T-helper 1 cell (primary cell): ENCODE data around the gene LMOD1.
"Not testable (repeated sequence)": the region's sequence is repeated elsewhere in the genome, so short reads cannot be mapped to it uniquely, and the experiment has no call there.

Experiments used
- DNase-seq, 5 donors: peaks; one replicate each; pipeline ENCODE4 v3.0.0-alpha.2; 2012 to 2020

LMOD1 gene

DNA sequence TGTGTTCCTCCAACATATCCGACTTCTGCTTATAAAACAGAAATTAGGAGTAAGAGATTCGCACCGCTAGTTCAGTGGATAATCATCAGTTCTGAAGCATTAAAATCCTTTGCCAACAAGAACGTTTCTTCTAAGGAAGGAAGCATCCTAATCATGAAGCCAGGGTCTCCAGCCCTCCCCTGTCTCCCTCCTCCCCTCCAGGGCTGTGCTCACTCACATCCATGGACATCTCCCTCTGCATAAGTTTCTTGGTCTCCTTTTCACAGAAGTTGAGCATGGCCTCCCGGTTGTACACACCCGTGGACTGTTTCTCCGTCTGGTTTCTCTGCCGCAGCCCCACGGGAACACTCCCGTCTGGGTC is 505 bp downstream of the LMOD1 start:
- DNase-seq = no peak

DNA sequence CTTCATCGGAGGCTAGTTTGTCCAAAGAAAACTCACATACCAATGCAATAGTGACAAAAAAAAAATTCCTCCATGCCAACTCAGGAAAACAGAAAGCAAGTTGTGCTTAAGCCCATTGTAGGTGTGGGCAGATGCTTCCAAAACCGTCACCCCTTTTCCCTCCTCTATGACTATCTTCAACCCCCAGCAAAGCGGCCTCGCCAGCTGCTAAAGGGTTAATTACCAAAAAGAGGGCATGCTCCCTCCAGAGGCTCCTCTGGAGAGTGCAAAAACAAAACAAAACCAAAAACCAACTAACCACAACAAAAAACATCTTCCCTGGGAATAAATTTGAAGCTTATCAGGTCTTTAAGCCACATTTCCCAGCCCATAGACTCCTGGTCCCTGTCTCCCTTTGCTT is 1.2 kb downstream of the LMOD1 start:
- no peak for DNase-seq

DNA sequence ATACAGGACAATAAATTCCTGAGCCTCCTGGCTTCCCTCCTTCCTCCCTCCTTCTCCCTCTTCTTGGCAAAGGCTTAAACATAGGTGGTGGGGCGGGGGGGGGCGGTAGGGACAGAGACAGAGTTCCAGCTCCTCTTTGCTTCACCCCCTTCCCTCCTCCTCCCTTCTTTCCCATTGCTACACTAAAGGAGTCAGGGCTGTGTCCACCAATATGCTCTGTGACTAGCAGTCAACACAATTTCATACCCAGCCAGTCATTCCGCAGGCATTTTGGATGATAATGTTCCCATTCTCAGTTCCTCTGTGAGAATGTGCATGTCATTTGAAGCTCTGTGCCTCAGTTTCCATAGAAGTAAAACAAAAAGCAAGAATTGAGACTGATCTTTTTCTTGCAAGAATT is 1.7 kb downstream of the LMOD1 start:
- no peak for DNase-seq

DNA sequence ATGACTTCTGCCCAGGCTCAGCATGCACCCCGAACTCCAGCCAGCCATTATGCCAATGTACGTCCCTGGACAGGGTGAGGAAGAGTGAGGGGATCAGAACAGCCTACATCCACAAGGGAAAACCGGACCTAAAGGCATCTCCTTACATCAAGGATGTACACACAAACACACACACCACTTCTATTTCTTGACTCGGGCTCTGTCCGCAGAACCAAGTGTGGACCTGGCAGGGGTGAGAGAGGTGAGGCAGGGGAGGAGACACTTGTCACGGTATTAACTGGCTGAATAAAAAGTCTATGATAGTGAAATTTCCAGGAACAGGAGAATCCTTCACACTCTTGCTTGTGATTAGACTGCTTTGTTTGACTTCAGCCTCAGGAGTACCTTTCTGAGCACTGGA is 2.3 kb downstream of the LMOD1 start:
- DNase-seq = no peak

DNA sequence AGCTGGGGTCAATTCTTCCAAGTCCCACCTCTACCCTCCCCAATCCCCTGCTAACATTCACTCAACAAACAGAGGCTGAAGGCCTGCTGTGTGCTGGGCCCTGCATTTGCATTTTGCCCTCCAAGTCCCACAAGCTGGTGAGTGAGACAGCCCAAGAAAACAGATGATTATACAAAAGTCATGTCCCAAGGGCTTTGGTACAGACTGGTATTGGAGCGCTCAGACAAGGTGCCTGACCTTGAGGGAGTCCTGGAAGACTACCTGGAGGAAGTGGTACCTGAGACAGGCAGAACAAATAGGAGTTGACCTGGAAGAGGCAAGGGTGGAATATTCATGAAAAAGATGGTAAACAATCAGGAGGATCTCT is 4.2 kb downstream of the LMOD1 start:
- DNase-seq = no peak

DNA sequence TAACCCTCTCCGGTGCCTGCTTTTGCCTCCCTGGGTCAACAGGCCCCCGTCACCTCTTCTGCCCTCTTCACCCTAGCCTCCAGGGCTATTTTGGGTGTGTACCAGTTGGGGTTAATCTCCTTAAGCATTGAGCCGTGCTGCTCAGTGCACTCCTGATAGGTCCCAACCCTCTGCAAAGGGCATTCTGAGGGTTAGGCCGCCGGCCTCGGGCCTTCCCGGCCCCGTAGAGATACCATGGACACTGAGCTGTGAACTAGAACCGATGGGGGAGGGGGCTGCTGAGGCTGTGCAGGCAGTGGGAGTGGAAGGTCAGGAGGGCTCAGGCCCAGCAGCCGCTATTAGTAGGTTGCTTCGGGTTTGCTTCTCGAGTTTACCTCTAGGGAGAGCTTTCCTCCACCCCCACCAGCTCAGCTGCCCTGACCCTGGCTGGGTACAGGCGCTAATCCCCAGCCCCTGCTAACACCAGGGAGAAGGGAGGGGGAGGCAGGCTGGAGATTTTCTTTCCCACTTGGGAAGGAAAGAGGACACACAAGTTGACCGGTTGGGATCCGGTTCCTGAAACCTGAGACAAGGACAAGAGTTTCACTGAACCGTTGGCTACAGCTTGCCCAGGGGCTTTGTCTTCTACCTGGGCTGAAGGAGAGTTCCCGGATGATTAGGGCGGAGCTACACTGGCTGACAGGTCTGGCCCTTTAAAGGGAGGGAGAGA is 4.8 kb downstream of the LMOD1 start:
- DNase-seq = no peak

DNA sequence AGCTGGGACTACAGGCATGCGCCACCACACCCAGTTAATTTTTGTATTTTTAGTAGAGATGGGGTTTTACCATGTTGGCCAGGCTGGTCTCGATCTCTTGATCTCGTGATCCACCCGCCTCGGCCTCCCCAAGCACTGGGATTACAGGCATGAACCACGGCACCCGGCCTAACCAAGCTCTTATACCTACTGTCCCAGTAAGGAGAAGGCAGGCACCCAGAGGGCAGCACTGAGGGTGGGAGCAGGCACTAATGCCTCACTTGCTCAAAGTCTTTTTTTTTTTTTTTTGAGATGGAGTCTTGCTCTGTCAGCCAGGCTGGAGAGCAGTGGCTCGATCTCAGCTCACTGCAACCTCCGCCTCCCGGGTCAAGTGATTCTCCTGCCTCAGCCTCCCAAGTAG is 6.0 kb downstream of the LMOD1 start:
- not testable (repeated sequence) for DNase-seq

DNA sequence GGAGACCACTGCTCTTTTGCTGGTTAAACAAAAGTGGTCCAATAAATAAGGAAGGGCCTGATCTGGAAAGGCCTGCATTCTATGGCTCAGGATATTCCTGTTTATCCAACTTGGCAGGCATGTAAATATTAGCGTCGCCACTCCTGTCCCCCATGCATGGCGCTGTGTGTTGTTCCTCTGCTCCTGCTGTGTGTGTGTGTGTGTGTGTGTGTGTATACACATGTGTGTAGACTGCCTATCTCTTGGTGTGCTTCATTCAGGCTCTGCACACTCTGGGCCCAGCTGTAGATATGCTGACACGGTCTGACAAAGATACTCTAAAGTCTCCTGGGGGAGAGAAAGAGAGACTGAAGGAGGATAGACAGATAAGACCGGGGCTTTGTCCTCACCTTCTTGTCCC is 6.8 kb downstream of the LMOD1 start:
- no peak for DNase-seq

DNA sequence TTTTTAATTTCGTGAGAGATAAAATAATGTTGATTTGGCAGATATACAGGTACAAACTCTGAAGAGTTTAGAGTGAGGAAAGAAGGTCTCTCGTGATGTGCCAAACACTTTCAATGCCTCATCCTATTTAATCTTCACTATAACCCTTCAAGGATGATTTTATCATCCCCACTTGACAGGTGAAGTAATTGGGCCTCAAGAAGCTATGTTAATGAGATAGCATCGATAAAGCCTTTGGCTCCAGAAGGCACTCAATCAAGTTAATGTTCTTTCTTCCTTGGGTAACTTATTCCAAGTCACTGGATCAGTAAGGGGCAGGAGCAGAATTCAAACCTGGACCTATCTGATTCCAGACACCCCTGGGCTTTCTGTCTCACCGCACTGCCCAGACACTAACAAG is 7.2 kb downstream of the LMOD1 start:
- DNase-seq = no peak

DNA sequence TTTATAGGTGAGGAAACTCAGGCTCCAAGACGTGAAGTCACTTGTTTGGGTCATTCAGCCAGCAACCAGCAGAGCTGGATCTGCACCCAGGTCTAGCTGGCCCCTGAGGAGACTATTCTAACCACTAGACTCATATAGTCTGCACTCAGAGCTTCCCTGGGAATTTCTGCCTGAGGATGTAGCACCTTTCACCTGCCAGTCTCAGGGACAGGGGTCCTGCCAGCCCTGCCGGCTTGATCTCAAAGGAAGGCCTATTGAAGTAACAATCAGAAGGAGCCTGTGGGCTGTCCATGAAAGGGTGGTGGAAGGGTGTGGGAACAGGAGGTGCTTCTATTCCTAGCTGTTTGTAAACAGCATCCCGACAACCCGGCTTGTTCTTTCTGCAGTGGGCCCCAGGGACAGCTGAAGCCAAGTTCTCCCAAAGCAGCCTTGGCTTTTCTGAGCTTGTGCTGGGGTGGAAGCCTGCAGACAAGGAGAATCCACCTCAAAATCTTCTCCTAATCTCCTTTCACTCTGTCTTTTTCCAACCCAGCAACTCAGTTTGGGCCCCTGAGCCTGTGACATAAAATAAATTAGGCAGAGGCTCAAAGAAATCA is 7.8 kb downstream of the LMOD1 start:
- DNase-seq = no peak

DNA sequence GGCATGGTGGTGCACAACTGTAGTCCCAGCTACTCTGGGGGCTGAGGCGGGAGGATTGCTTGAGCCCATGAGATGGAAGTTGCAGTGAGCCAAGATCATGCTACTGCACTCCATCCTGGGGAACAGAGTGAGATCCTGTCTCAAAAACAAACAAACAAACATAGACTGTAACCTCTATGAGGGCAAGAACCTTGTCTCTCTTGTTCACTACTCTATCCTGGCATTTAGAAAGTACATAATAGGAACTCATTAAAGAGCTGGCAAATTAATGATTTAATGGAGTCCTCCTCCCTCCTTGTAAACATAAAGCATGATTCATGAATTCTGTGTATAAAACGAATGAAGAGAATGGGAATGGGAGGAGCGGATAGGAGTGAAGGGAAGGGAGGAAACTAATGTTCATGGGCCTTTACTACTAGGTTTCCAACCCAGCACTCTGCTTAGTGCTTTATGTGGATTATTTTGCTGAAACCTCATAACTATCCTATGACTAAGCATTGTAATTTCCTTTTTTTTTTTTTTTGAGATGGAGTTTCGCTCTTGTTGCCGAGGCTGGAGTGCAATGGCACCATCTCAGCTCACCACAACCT is 8.6 kb downstream of the LMOD1 start:
- DNase-seq = no peak

DNA sequence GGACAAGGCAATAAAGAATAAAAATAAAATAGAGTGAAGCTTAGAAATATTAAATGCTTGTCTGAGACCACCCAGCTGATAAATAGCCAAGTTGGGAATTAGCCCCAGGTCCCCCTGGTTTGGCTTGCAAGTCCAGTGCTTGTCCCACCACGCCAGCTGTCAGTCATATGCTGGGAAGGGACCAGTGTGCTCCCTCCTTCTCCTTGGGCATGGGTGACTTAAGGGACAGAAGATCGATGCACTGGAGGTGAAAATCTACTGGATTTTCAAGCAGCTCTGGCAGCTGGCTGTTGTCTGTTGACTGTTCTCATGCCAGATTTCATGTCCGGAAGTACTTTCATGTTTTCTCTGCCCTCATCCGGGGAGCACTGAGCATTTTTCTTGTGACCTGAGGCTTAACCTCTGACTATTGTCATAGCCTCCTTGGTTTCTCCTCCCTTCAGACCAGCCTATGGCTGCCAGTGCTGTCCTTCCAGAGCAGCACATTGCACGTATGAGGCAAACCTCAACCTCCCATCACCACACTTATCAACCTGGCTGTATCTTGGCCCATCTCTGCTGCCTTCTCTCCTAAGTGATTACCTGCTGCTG is 12.4 kb downstream of the LMOD1 start:
- no peak for DNase-seq

DNA sequence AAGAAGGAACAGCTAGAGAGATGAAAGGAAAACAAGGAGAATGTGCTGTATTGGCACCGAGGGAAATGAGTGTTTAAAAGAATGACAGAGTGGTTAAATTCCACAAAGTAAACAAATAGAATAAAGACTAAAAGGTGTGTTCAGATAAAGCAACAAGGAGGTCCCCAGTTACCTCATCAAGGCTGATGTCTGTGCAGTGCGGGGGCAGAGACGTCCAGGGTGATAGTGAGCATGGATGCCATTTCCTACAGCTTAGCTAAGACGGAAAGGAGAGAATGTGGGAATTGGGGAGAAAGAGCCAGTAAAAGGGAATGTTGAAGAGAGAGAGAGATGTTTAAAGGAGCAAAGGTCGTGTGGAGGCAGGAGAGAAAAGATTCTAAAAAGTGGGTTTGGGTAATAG is 15.5 kb downstream of the LMOD1 start:
- DNase-seq = no peak

DNA sequence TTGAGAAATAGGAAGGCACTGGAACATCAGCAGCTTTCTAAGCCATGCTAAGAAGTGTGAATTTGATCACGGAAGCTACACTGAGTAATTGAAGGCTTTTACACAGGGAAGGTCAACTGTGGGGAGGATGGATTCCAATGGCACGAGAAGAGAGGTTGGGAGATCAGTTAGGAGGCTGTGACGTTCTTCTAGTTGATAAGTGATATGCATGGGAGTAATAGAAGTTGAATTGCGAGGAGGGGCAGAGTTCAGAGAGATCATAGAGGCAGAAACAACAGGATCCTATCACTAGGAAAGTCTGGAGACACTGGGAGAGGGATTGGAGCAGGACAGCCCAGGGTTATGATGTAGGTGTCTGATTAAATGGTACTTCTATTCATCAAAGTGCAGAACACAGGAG is 16.2 kb downstream of the LMOD1 start:
- no peak for DNase-seq

DNA sequence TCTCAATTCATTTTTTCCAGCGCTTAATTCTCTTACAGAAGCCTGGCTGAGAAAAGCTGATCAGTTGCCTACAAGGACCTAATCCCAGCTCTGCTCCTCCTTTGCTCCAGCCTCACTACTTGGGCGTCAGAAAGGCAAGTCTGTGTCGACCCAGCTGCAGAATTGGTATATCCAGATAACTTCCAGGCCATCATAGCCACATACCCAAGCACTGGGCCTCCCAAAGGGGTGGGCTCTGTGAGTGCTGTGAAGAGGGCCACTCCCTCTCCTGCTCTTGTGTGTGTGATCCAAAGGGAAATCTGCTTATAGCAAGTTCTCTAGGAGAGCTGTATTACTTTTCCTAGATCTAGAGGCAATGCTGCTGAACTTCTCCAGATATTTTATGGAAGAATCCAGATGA is 18.1 kb downstream of the LMOD1 start:
- no peak for DNase-seq

DNA sequence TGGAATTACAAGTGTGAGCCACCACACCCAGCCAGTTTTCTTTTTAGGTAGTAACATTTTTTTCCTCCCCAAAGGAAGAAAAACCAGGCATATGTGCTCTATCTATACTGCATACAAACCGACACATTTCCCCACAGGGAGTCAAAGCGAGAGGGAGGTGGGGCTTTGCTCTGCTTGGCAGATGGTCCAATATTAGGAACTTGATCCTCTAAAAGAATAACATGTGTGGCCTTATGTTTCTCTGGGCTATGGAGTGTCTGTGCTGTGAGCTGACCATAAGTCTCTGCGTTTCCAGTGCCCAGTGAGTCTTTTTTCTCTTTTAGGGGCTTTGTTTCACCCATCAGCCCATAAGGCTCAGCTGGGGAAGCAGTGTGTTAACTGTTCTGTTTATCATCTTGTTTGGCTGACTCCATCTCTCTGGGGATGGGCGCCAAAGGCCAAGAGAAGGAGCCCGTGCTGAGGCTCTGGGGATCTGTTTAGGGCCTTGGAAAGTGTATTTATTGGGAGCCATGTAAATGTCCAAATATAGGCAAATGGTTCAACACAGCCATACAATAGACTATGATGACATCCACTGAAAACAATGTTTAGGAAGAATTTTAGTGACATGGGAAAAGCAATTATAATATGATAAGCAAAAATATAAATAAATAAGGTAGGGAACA is 20.2 kb downstream of the LMOD1 start:
- DNase-seq = no peak

DNA sequence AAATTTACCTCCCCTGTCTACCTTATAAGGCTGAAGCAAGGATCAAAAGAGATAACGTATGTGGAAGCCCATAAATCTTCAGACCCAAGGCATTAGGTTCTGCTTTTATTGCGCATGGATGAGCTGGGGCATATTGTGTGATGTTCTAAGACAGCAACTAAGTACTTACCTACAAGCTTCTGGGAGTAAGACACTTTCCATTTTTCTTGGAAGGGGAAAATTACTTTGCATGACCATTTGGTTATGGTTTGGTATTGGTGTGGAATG is 21.1 kb downstream of the LMOD1 start:
- no peak for DNase-seq

DNA sequence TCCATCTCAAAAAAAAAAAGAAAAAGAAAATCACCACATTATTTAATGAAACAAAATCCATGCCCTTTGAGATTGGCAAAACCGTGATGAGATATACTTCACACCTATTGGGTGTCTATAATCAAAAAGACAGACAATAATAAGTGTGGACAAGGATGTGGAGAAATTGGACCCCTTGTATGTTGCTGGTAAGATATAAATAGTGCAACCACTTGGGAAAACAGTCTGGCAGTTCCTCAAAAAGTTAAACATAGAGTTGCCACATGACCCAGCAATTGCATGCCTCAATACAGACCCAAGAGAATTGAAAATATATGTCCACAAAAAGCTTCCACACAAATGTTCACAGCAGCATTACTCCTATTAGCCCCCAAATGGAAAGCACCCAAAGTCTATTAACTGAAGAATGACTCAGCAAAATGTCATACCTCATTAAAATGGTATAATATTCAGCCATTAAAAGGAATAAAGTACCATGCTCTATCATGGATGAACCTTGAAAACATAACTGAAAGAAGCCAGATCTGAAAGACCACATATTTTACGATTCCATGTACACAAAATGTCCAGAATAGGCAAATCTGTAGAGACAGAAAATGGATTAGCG is 24.3 kb downstream of the LMOD1 start:
- no peak for DNase-seq

DNA sequence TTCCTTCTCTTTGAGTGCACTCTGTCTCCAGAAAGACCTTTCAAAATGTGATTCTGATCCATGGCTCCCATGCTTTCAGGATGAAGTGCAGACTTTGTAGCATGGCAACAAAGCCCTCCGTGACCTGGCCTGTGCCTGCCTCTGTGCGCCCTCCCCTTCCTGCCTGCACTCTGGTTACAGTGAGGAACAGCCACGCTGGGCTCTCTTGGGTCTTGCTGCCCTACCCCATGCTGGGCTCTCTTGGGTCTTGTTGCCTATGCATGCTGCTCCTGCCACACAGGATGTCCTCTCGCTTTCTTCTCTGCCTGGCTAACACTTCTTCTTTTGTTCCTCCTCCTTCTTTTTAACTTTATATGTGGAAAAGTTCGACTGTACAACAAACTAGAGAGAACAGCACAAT is 28.0 kb downstream of the LMOD1 start:
- DNase-seq = no peak

DNA sequence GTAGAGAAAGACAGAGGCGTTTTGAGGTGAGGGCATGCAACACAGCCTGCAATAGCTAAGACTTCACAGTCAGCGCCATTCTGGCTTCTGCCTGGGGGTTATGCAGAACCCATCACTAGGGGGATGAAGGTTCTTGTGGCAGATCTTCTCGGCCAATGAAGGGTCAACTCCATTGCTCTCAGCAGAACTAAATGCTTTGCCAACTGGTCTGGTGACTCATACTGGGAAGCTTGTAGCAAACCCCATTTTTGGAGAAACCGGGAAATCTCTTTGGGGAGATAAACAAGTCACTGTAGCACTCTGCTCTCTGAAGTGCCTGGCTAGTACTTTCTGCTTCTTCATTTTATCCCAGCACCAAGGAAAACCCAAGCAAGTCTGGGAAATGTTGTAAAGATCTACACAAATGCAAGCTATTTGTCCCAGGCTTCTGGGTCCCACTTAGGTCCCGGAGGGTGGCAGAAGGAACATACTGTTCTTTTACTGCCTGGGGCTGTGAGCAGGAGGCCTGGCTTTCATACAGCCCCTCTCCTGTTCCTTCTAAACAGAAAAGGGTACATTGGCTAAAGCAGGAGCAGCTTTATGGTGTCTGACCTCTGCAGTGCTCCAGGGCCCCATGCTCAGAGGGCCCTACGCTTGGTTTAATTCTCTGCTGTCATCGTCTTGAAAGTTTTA is 28.9 kb downstream of the LMOD1 start:
- no peak for DNase-seq

DNA sequence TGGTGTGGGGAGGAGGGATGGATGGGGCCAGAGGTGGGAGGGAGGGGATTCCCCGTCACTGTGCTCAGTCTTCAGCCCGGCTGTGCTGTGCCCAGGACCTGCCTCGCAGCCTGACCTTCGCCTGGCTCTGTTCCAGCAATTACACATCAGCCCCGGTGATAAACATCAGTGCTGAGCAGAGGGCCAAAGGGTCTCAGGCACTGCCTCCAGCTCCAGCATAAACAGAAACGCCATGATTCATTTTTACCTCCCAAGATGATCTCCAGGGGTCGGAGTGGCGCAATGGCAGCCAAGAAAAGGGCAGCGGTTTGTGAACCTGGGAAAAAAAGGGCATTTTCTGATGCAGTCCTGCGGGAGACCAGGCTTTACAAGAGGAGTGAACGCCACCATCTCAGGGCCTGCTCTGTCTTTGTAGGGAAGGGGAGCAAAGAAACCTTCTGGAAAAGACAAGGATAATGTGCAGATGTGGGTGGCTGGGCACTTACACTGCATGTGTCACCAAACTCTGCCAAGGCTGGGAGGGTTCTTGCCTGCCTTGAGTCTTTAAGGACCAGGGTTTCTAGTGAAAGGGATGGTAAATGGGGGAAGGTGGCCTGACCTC is 29.6 kb downstream of the LMOD1 start:
- no peak for DNase-seq

DNA sequence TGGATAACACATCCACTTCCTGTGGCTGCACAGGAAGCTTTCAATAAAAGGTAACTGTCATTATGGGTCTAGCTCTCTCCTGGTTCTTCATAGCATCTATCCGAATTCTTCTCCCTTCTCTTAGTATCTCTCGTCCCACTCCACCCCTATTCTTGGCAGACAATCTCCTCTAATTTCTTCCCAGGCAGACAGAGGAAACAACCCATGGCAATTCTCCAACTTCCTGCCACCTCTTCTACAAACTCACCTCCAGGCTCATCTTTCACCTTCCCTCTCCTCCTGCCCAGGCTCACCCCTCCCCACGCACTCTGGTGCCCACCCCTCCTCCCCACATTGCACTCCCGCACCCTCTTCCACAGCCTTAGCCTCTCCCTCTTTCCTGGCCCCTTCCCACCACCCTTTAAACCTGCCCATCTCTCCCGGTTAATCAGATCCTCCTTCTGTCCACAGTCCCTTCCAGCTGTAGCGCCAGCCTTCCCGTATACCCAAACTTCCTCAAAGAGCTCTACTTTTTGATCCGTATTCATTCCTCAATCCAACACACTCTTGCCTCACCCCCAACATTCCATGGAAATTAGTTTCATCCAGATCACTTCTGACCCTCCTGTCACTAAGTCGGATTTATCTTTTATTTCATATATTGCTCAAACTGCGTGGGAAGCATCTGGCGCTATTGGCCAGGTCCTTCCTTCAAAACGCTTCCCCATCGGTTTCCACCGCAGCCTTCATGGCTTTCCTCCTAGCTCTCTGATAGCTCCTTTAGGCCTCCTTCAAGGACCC is 31.7 kb downstream of the LMOD1 start:
- no peak for DNase-seq
